ENCODE data around the gene SH3PXD2B. TPM values are rescaled to one million over a fixed set of nuclear protein-coding genes. Genes with fewer than 3 reads are reported as not detected.

Gene SH3PXD2B
- total and polyA plus RNA-seq, 2 of the 13 experiments (the other 11 are each of a cell fraction or from before 2014, with no cell fraction given): 3.4 to 4.6 TPM

GRCh38 chr5:172478256-172478655, 23.9 kb upstream of the SH3PXD2B start:
- FAIRE-seq (no peak), DNase-seq (ENCODE audit: low spot score) (no peak), ATAC-seq (no peak)
- CTCF ChIA-PET (ENCODE audit: low intra/inter-chr PET ratio, low total read pairs): interaction anchor here (0.7 to 5.3 kb wide), 5 partner anchors 188 to 293 kb away, joined by 3 to 170 read pairs (median 4); partner anchors contain the start of gene DUSP1
- no peak overlapping the region for H3K4me3 ChIP-seq (replicated peaks in 1 of 3; ENCODE audit: insufficient read depth in 1 of 3, low read depth in 2 of 3, low read length in 3 of 3)
- no TSS peak for BruUV-seq (replicated peaks)
- H3K9me3 ChIP-seq (ENCODE audit: low read length): no peaks in the 10 kb centered on the region
- H3K36me3 ChIP-seq (replicated peaks in 1 of 2; ENCODE audit: control insufficient read depth in 1 of 2, insufficient read depth in 2 of 2, low read length in 2 of 2): no peaks in the 10 kb centered on the region
- intact Hi-C loops (cut with micrococcal nuclease; ENCODE audit: unreplicated experiment): no loop called here
- H3K9ac ChIP-seq (ENCODE audit: insufficient read depth, low read depth, low read length): no peak overlapping the region
- H3K79me2 ChIP-seq (ENCODE audit: insufficient read depth, low read length): no peaks in the 10 kb centered on the region
- no peaks in the 10 kb centered on the region for H4K20me1 ChIP-seq (ENCODE audit: insufficient read depth, low read length)
- peaks cover 0 to 9% of the 10 kb centered on the region in 2 experiments; a peak in 1 of 5 replicates for H3K27me3 ChIP-seq (ENCODE audit: control insufficient read depth in 1 of 2, insufficient read depth in 2 of 2, low read length in 2 of 2)
- H3K27ac ChIP-seq (ENCODE audit: extremely low read length, insufficient read depth, low read length): no peak overlapping the region
- 41% methylated on average over 3 of the region's 3 CpGs for WGBS (ENCODE audit: low lambda C conversion rate)
- no peak for TF ChIP-seq ZNF878 (CRISPR knock-in tag; IDR thresholded peaks at IDR 0.05)
- TF ChIP-seq RFXAP (CRISPR knock-in tag; IDR thresholded peaks at IDR 0.05; ENCODE audit: borderline replicate concordance): no peak
- no peak for TF ChIP-seq RBAK (CRISPR knock-in tag; IDR thresholded peaks at IDR 0.05)
- TF ChIP-seq BRD4 (CRISPR knock-in tag; IDR thresholded peaks at IDR 0.05): no peak
- no peak for TF ChIP-seq CCAR2 (optimal IDR thresholded peaks at IDR 0.05; ENCODE audit: low read depth, low read length)
- no peak for TF ChIP-seq ZFP36L1 (CRISPR knock-in tag; IDR thresholded peaks at IDR 0.05)
- no peak for TF ChIP-seq REXO4 (CRISPR knock-in tag; IDR thresholded peaks at IDR 0.05; ENCODE audit: borderline replicate concordance)
- no peak for TF ChIP-seq ZBTB46 (CRISPR knock-in tag; IDR thresholded peaks at IDR 0.05; ENCODE audit: borderline replicate concordance)
- 0 out of 2 replicates have a peak, but pooled peaks cover 3% of the 10 kb centered on the region for H3K4me1 ChIP-seq (ENCODE audit: insufficient read depth, low read length)
- no peak overlapping the region for H2AFZ ChIP-seq (ENCODE audit: low read length)
- POLR2A ChIA-PET: no interaction called here
- in situ Hi-C loops (cut with HindIII; ENCODE audit: extremely low pct_ligation_motif_present, low pct_unique_long_range_greater_than_20kb): loop anchor here (5.0 to 10.0 kb wide), 2 partner anchors 219 to 447 kb away; no protein-coding TSS in a partner anchor
- no peak overlapping the region for H3K4me2 ChIP-seq (ENCODE audit: low read depth, low read length)
